Endothelial cell (in vitro differentiated cells): ENCODE measurements around the gene ACAA1. TPM values are rescaled to one million over a fixed set of nuclear protein-coding genes. Genes with fewer than 3 reads are reported as not detected.

ENCODE experiments used
- DNase-seq: peaks from one replicate; pipeline ENCODE4 v3.0.0; 2021; ENCODE audit warnings: low spot score
- H3K27ac Mint-ChIP-seq: one replicate; pipeline ENCODE4 v1.8.0; 2021; ENCODE audit warnings: mixed read lengths, inconsistent platforms; ENCODE audit not compliant: unreplicated experiment
- H3K27me3 Mint-ChIP-seq: one replicate; pipeline ENCODE4 v1.8.0; 2021; ENCODE audit warnings: mild to moderate bottlenecking, moderate library complexity, mixed read lengths, inconsistent platforms; ENCODE audit not compliant: unreplicated experiment
- H3K36me3 Mint-ChIP-seq: one replicate; pipeline ENCODE4 v1.8.0; 2021; ENCODE audit warnings: mild to moderate bottlenecking, low read depth, mixed read lengths, inconsistent platforms; ENCODE audit not compliant: unreplicated experiment
- H3K4me1 Mint-ChIP-seq: one replicate; pipeline ENCODE4 v1.8.0; 2021; ENCODE audit warnings: mild to moderate bottlenecking, mixed read lengths, inconsistent platforms; ENCODE audit not compliant: unreplicated experiment
- H3K4me3 Mint-ChIP-seq: one replicate; pipeline ENCODE4 v1.8.0; 2021; ENCODE audit warnings: mild to moderate bottlenecking, mixed read lengths, inconsistent platforms; ENCODE audit not compliant: unreplicated experiment
- H3K9me3 Mint-ChIP-seq: one replicate; pipeline ENCODE4 v1.8.0; 2021; ENCODE audit warnings: mixed read lengths, inconsistent platforms; ENCODE audit not compliant: unreplicated experiment
- total RNA-seq: library from RNA; stranded (reverse); fragmentation: NEBNext Ultra II Directional; extraction: Animal tissue kit (Norgen Biotek cat#: 25700); gene quantifications from one replicate; pipeline ENCODE4 v1.2.1, GENCODE V29; 2021; ENCODE audit not compliant: unreplicated experiment
- TF ChIP-seq, protein P1 (sequence below): fragments of 200-600 bp; sonication (generic); IDR thresholded peaks from one replicate; pipeline ENCODE4 v1.5.0; 2021; ENCODE audit warnings: antibody characterized with exemption; ENCODE audit not compliant: unreplicated experiment

ACAA1 gene
- total RNA-seq, 1 donor from 2014 or later = 71.9 TPM

- Mint-ChIP-seq H3K27ac (no peak overlapping the region), H3K4me1 (peaks cover 21% of the 10 kb centered on the region), H3K4me3 (peak overlapping the region; percentile 21), H3K36me3 (peaks cover 25% of the 10 kb centered on the region), H3K9me3 (no peaks in the 10 kb centered on the region), H3K27me3 (peaks cover 7% of the 10 kb centered on the region)
- DNase-seq = no peak
- TF ChIP-seq, protein P1, sequence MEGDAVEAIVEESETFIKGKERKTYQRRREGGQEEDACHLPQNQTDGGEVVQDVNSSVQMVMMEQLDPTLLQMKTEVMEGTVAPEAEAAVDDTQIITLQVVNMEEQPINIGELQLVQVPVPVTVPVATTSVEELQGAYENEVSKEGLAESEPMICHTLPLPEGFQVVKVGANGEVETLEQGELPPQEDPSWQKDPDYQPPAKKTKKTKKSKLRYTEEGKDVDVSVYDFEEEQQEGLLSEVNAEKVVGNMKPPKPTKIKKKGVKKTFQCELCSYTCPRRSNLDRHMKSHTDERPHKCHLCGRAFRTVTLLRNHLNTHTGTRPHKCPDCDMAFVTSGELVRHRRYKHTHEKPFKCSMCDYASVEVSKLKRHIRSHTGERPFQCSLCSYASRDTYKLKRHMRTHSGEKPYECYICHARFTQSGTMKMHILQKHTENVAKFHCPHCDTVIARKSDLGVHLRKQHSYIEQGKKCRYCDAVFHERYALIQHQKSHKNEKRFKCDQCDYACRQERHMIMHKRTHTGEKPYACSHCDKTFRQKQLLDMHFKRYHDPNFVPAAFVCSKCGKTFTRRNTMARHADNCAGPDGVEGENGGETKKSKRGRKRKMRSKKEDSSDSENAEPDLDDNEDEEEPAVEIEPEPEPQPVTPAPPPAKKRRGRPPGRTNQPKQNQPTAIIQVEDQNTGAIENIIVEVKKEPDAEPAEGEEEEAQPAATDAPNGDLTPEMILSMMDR = no peak
Measured at GRCh38 chr3:38133557-38134405, 3.1 kb downstream of the ACAA1 start.

DNA sequence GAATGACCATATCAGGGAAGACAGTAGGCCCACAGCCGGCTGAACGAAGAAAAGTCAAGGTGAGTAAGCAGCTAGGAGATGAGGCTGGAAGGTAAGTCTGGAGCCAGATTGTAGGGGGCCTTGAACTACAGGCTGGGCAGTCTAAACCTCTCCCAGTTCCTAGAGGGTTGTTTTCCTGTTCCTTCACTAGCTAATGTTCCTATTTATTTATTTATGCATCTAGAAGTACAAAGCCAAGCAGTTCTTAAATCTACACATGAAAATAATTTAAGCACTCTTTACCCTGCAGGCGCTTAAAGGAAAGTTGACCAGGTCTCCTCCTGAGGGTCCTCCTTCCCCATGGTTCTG, 3.7 kb downstream of the ACAA1 start:
- Mint-ChIP-seq H3K36me3 (peaks cover 27% of the 10 kb centered on the region), H3K27me3 (peaks cover 6% of the 10 kb centered on the region), H3K27ac (no peak overlapping the region), H3K4me1 (peaks cover 20% of the 10 kb centered on the region), H3K4me3 (no peak overlapping the region), H3K9me3 (no peaks in the 10 kb centered on the region)
- TF ChIP-seq, protein P1 = no peak
- no peak for DNase-seq

DNA sequence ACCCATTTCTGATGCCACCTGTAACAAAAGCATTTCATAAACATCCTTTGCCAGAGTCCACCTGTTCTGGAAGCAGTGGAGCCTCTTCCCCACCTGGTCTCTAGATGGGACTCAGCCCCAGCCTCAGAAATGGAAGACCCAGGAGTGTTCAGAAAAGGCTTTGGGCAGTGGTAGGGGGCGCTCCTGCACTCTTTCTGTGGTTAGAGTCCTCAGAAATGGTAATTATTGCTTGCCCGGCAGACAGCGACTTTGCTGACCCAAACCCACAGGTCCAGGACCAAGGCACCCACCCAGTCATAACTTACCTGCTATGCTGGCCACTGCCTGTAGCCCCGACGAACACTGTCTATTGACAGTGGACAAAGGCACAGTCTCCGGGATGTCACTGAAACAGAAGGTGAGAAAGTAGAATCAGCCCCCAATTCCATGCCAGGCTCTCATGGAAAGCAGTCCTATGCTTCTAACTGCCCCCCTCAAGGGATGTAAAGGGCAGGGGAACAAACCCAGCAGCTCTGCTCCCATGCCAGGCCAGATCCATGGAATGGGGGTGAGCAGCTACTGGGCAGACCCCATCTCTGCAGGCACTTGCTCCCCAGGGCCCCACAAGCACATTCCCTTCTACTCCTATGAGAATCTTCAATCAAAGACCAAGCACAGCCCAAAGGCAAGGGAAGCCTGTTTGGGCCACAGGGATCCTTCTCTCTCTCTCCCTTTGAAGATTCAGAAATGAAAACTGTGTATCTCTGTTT, 5.1 kb downstream of the ACAA1 start:
- TF ChIP-seq, protein P1 = no peak
- H3K27me3 Mint-ChIP-seq = peaks cover 4% of the 10 kb centered on the region
- H3K9me3 Mint-ChIP-seq = no peaks in the 10 kb centered on the region
- H3K4me1 Mint-ChIP-seq = peaks cover 12% of the 10 kb centered on the region
- no peak overlapping the region for H3K27ac Mint-ChIP-seq
- H3K36me3 Mint-ChIP-seq = peaks cover 29% of the 10 kb centered on the region
- peak; percentile 72 for DNase-seq
- no peak overlapping the region for H3K4me3 Mint-ChIP-seq

- TF ChIP-seq, protein P1 = no peak
- peaks cover 5% of the 10 kb centered on the region for H3K4me1 Mint-ChIP-seq
- no peaks in the 10 kb centered on the region for H3K9me3 Mint-ChIP-seq
- H3K27me3 Mint-ChIP-seq = peaks cover 5% of the 10 kb centered on the region
- H3K36me3 Mint-ChIP-seq = peaks cover 35% of the 10 kb centered on the region
- DNase-seq = no peak
- no peak overlapping the region for H3K4me3 Mint-ChIP-seq
- H3K27ac Mint-ChIP-seq = no peak overlapping the region
Measured at GRCh38 chr3:38130631-38131065, 6.3 kb downstream of the ACAA1 start.

DNA sequence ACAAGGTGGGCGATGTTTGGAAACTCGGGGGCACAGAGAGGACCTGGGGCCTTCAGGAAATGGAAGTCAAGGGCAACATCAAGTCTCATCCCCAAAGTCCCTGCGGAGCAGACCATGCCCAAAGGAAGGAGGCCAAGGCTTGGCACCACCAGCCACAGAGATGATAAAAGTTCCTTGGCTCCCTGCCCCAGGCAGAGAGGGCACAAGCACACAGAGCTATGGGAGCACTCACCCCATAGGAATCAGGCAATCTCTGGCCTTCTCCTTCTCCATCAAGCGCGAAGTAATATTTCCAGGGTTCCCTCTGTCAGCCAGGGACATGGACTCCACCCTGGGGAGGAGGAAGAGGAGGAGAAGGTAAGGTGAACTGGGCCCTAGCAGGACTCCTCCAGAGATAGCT, 7.9 kb downstream of the ACAA1 start:
- Mint-ChIP-seq H3K27ac (no peak overlapping the region), H3K36me3 (peaks cover 41% of the 10 kb centered on the region), H3K27me3 (peaks cover 4% of the 10 kb centered on the region), H3K4me3 (no peak overlapping the region), H3K4me1 (no peaks in the 10 kb centered on the region), H3K9me3 (no peaks in the 10 kb centered on the region)
- TF ChIP-seq, protein P1 = no peak
- DNase-seq = no peak
